Right atrium auricular region (tissue), 2 donors: Measurements from ENCODE around the gene CALN1. TPM values are rescaled to one million over a fixed set of nuclear protein-coding genes. Genes with fewer than 3 reads are reported as not detected.
"Not testable (repeated sequence)": the region's sequence is repeated elsewhere in the genome, so short reads cannot be mapped to it uniquely, and the experiment has no call there.

Experiments used
- DNase-seq: peaks from one replicate; pipeline ENCODE4 v3.0.0-alpha.2; 2019; ENCODE audit warnings: low spot score
- H3K27ac ChIP-seq, 2 donors: fragments of 200-600 bp; sonication (generic); 1 replicate in 1 of 2; 2 replicates in 1 of 2; pipeline ENCODE4 v1.5.1; 2016 to 2019
- H3K27me3 ChIP-seq, 2 donors: fragments of 200-600 bp; sonication (generic); one replicate each; pipeline versions ENCODE4 v1.5.1 to v1.6.0; 2017 to 2019
- H3K36me3 ChIP-seq: fragments of 200-600 bp; sonication (generic); one replicate; pipeline ENCODE4 v1.5.1; 2016
- H3K4me1 ChIP-seq, 2 donors: fragments of 200-600 bp; sonication (generic); one replicate each; pipeline versions ENCODE4 v1.5.1 to v1.6.0; 2017 to 2019
- H3K4me3 ChIP-seq, 2 donors: fragments of 200-600 bp; sonication (generic); 1 replicate in 1 of 2; 2 replicates in 1 of 2; pipeline ENCODE4 v1.5.1; 2017 to 2019; ENCODE audit warnings: mild to moderate bottlenecking in 1 of 2, moderate library complexity in 1 of 2
- H3K9me3 ChIP-seq, 2 donors: fragments of 200-600 bp; sonication (generic); one replicate each; pipeline ENCODE4 v1.5.1; 2019
- total RNA-seq, 2 donors: library from RNA; depleted of rRNA; stranded (reverse); fragments of >200 nt; gene quantifications; one replicate each; pipeline ENCODE4 v1.1.0, GENCODE V29; 2016
- TF ChIP-seq, protein P1 (sequence below), 2 donors: fragments of 200-600 bp; sonication (generic); IDR thresholded peaks; one replicate each; pipeline ENCODE4 v1.5.1; 2019; ENCODE audit warnings: antibody characterized with exemption in 2 of 2

CALN1 gene
- total RNA-seq, 2 donors from 2014 or later: not detected

DNA sequence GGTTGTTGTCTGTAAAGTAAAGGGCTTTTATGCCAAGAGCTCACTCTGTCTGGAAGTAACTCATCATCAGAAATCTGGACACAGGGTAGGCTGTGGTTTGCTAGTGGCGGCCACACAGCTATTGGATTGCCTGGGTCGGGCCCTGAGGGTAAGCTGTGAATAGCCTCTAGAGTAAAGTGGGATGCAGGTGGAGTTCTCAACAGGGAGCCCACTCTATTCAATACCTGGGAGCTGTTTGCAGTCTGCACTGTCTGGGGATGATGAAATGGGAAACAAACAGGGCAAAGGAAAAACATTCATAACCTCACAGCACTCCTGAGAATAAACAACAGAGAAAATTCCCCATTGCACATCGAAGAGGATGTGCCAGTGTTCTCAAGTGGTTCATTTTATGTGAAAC, 582.6 kb downstream of the CALN1 start:
- TF ChIP-seq, protein P1, sequence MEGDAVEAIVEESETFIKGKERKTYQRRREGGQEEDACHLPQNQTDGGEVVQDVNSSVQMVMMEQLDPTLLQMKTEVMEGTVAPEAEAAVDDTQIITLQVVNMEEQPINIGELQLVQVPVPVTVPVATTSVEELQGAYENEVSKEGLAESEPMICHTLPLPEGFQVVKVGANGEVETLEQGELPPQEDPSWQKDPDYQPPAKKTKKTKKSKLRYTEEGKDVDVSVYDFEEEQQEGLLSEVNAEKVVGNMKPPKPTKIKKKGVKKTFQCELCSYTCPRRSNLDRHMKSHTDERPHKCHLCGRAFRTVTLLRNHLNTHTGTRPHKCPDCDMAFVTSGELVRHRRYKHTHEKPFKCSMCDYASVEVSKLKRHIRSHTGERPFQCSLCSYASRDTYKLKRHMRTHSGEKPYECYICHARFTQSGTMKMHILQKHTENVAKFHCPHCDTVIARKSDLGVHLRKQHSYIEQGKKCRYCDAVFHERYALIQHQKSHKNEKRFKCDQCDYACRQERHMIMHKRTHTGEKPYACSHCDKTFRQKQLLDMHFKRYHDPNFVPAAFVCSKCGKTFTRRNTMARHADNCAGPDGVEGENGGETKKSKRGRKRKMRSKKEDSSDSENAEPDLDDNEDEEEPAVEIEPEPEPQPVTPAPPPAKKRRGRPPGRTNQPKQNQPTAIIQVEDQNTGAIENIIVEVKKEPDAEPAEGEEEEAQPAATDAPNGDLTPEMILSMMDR (IDR thresholded peaks at IDR 0.05): no peak
- Histone ChIP-seq H3K36me3 (no peaks in the 10 kb centered on the region), H3K27ac (no peak overlapping the region), H3K4me3 (no peak overlapping the region), H3K27me3 (no peaks in the 10 kb centered on the region), H3K4me1 (no peaks in the 10 kb centered on the region), H3K9me3 (no peaks in the 10 kb centered on the region)
- no peak for DNase-seq

DNA sequence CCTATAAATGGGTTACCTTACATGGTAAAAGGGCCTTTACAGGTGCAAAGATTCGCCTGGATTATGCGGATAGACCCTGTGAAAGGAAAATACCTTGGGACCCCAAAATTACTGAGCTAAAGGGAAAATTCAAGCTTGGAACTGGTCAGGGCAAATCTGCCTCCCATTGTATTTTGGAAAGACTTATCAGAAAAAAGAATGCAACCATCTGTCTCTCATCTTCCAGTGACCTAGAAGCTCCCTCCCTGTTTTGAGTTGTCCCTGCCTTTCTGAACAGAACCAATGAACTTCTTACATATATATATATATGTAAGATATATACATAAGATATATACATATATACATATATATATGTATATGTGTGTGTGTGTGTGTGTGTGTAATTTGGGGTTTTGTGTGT, 583.8 kb downstream of the CALN1 start:
- Histone ChIP-seq H3K36me3 (no peaks in the 10 kb centered on the region), H3K4me1 (no peaks in the 10 kb centered on the region), H3K27ac (no peak overlapping the region), H3K9me3 (no peaks in the 10 kb centered on the region), H3K4me3 (no peak overlapping the region), H3K27me3 (no peaks in the 10 kb centered on the region)
- DNase-seq: no peak
- TF ChIP-seq, protein P1 (IDR thresholded peaks at IDR 0.05): no peak

DNA sequence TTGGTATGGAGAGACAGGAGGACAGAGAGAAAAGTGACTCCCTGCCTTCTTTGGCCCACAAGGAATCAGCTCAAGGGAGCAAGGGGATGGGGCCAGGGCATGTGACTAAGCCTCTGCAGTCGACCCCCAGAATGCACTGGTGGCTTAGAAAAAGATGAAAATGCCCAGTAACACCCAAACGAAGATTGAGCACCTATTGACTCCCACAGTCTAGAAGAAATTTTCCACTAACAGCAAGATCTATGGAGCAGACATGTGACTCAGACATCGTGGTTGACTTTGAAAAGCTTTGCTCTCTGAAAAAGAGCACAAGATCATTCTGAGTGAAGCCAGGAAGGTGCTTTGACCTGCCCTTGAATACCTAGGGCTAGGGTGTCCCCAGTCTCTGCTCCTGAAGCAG, 586.0 kb downstream of the CALN1 start:
- Histone ChIP-seq H3K36me3 (no peaks in the 10 kb centered on the region), H3K27me3 (no peaks in the 10 kb centered on the region), H3K4me1 (no peaks in the 10 kb centered on the region), H3K4me3 (no peak overlapping the region), H3K27ac (no peak overlapping the region), H3K9me3 (no peaks in the 10 kb centered on the region)
- TF ChIP-seq, protein P1 (IDR thresholded peaks at IDR 0.05): no peak
- no peak for DNase-seq

DNA sequence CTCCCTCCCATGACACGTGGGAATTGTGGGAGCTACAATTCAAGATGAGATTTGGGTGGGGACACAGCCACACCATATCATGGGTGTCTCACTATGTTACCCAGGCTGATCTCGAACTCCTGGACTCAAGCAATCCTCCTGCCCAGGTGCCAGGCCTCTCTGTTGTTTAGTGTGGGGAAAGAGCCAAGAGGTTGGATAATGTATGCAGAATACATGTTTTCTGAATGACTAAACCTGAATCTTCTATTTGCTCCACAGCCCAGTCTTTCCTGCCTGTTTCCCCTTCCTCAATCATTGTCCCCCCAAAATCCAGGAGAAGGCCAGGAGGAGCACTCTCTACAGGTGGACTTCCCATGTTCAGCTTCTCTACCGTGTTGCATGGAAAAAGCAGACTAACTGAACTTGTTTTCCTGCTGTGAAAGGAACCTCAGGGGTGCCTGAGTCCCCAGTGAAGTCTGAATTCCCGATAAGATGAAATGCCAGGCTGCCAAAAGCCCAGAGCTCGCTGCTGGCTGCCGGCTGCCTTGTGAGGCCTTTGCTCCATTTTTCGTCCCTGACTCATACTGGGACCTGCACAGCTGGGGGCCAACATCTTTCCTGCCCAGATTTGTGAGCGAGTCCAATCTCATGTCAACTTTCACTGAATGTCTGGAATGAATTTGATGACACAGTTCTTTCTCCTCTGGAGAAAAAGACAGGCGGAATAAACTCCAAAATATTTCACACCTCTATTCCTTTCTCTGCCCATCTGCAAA, 588.0 kb downstream of the CALN1 start:
- no peaks in the 10 kb centered on the region for H3K27me3 ChIP-seq
- no peak overlapping the region for H3K4me3 ChIP-seq
- H3K27ac ChIP-seq: no peak overlapping the region
- TF ChIP-seq, protein P1 (IDR thresholded peaks at IDR 0.05): no peak
- H3K4me1 ChIP-seq: no peaks in the 10 kb centered on the region
- H3K36me3 ChIP-seq: no peaks in the 10 kb centered on the region
- no peaks in the 10 kb centered on the region for H3K9me3 ChIP-seq
- no peak for DNase-seq

DNA sequence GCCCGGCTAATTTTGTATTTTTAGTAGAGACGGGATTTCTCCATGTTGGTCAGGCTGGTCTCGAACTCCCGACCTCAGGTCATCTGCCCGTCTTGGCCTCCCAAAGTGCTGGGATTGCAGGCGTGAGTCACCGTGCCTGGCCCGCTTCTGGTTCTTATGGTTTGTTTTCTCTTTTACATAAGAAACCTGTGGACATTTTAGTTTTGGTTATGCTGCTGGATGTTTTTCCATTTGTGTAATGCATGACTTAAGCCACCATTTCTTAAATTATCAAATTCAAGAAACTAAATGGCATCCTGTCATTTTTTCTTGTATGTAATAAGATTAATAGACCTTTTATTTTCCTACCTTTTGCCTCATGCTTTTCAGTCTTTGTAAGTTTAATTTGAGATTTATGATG, 589.7 kb downstream of the CALN1 start:
- not testable (repeated sequence) for DNase-seq, H3K27me3 ChIP-seq, H3K9me3 ChIP-seq, H3K4me3 ChIP-seq, H3K4me1 ChIP-seq, H3K36me3 ChIP-seq, H3K27ac ChIP-seq

DNA sequence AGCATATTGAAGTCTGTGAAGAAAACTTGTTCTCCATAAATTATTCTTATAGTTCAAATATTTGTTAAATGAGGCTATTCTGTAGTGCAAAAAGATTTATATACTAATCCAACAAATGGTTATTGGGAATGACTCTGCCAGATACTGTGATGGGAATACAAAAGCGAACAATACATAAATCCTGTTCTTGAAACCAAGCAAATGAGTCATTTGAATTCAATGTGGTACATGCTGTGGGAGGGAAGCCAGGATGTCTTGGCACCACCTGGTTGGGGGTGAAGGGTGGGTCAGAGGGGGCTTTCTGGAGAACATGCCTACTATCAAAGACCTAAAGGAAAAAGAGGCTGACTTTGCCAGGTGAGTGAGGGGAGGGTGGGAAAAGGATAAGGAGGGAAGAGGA, 594.2 kb downstream of the CALN1 start:
- no peaks in the 10 kb centered on the region for H3K27me3 ChIP-seq
- DNase-seq: no peak

More for the DNA sequence above, 594.2 kb downstream of the CALN1 start:
- Histone ChIP-seq H3K4me1 (no peaks in the 10 kb centered on the region), H3K4me3 (no peak overlapping the region), H3K36me3 (no peaks in the 10 kb centered on the region), H3K9me3 (no peaks in the 10 kb centered on the region), H3K27ac (no peak overlapping the region)
- TF ChIP-seq, protein P1 (IDR thresholded peaks at IDR 0.05): no peak
